Fibroblast of peridontal ligament (primary cell): Measurements from ENCODE around the gene PTCD3.

Source experiments
- DNase-seq: peaks from one replicate; pipeline ENCODE4 v3.0.0-alpha.2; 2010; ENCODE audit errors: extremely low read depth

PTCD3 gene

DNA sequence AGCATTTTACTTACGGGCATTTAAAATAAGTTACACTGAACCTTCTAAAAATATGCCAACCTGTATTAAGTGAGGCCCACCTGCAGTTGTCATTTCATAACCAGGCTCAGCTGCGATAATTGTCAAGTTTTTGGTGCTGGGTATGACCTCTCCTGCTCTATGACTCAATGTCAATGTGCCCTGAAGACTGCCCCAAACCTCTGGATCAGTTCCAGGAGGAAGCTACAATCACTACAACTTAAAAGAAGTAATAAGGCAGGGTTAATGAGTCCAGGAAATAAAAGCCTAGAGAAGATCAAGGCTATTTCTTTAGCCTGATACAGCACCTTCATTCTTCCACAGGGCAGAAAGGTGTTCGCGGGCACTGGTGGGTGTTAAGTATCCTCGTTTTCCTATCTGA lies 23.3 kb upstream of the PTCD3 start:
- no peak for DNase-seq

GRCh38 chr2:86087936-86088850 lies 17.8 kb upstream of the PTCD3 start:
- DNase-seq: no peak

GRCh38 chr2:86094229-86094628 lies 11.8 kb upstream of the PTCD3 start:
- no peak for DNase-seq

- no peak for DNase-seq
These were observed 8.7 kb upstream of the PTCD3 start for GRCh38 chr2:86097114-86097896.

- DNase-seq: no peak
These were observed 8.1 kb upstream of the PTCD3 start for GRCh38 chr2:86097913-86098312.

DNA sequence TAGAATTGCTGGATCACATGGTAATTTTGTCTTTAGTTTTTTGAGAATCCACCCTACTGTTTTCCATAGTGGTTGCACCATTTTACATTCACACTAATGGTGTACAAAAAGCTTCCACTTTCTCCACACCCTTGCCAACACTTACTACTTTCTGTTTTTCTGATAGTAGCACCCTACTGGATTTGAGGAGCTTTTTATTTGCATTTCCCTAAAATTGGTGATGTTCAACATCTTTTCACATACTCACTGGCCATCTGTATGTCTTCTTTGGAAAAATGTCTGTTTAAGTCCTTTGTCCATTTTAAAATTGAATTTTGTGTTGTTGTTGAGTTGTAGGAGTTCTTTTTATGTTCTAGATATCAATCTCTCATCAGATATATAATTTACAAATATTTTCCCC lies 3.9 kb upstream of the PTCD3 start:
- no peak for DNase-seq

DNA sequence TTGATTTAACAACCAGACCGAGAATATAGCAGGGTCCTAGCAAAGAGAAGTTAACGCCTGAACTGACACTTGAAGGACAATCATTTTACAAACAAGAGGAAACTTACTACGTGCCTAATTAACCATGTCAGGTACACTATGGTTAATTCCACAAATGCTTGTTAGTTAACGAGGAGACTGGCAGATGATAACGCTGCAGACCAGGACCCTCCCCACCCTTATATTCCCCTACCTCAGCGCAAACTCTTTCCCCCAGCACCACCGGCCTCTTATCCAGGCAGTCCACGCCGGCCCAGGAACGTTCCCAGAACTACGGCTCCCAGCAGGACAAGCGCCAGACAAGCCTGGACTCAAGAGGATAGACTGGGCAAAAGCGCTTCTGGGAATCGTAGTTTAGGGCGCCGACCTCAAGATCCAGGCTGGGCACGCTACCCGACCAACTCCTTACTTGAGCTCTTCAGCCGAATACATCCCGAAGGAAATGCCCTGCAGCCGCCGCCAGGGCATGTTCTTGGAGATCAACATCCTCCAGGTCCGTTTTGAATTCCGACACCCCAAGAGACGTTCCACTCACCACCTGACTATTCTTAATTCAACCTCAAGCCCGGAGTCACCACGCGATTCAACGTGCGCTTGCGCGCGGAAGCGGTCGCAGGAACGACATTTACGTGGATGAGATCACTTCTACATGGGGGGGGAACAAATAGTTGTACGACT lies 625 bp upstream of the PTCD3 start, which contains the start of gene POLR1A:
TSS of gene POLR1A (minus strand) at position 635 of the 717 bp plus-strand sequence. CDS start at position 525, 110 bp downstream.
- peak; percentile 96 for DNase-seq

DNA sequence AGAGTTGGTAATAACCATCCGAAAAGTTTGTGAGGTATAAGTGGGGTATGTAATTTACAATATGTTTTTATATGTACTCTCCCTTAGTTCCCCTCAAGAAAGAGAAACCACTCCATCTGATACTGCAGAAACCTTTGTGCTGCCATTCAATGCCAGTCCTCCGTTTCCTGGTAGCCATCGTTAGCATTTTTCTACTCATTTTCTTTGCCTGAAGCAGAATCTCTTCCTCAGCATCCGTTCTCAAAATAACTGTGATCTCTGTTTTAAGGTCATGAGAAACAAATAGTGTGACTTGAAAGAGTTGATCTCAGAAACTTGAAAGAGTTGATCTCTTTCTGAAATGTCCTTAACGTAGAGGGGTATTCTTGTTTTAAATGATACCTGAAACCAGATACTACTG lies 996 bp downstream of the PTCD3 start:
- no peak for DNase-seq

DNA sequence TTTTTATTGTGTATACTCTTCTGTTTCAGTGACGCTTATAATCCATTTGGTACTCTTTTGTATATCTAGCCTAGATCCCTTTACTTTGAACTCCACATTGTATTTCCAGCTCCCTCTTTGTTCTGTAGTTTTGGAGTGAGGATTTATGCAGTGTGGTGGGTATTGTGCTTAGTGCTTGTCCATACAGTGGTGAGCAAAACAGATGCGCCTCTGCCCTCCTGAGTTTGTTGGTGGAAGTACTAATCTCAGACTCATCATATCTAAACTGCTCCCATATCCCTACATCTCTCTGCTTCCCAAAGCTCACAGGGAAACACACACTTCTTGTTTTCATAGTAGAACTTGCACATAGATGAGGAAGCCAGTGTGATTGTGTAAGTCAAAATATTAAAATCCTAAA lies 12.1 kb downstream of the PTCD3 start:
- DNase-seq: no peak

- DNase-seq: no peak
These were observed 17.4 kb downstream of the PTCD3 start for GRCh38 chr2:86123328-86123925.

- DNase-seq: no peak
These were observed 18.6 kb downstream of the PTCD3 start for GRCh38 chr2:86124683-86125082.

DNA sequence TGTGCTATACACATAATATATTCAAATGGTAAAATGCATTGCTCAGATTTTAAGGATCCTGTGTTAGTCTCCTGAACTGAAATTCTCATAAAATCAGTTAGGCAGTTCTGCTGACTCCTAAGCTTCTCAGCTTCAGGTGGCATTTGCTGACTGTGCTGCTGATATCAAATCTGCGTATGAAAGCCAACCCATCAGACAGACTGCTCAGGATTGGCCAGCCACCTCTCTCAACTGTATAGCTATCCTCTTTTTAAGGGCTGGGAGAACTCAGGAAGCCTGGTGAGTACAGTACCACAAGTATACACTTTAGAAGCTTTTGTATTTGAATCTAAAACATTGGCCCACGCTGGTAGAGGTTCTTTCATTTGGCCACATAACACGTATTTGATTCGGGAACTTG lies 28.7 kb downstream of the PTCD3 start:
- no peak for DNase-seq

DNA sequence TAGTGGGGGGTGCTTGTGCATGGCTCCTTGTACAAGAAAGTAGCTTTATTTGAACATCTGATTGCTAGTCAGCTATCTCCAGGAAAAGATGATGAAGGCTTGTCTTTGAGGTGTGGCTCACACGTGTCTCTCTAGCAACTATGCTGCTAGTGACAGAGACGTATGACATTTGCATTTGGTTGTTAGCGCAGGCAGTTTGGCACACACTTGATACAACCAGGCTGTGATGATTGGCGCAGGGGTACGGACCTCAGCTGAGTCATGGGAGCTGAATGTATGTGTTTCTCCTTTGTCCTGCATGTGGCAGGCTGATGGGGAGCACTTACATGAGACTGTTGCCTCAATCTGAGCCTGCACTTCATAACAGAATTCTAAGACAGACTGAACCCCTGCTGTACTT lies 29.6 kb downstream of the PTCD3 start:
- DNase-seq: no peak

DNA sequence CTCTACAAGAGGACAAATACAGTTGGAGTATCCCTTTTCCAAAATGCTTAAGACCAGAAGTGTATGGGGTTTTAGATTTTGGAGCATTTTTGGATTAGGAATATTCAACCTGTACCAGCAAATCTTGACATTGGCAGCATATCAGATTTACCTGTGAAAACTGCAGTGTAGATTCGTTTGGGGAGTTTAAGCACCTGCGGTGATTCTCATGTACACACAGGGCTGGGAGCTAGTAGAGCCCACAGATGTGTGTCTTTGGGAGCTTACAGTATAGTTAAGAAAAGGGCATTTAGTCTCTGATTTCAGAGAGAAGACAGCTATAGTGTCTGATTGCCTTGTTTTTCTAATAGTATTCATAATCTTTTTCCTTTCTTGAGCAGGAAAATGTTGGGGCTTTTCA lies 30.1 kb downstream of the PTCD3 start:
- no peak for DNase-seq

DNA sequence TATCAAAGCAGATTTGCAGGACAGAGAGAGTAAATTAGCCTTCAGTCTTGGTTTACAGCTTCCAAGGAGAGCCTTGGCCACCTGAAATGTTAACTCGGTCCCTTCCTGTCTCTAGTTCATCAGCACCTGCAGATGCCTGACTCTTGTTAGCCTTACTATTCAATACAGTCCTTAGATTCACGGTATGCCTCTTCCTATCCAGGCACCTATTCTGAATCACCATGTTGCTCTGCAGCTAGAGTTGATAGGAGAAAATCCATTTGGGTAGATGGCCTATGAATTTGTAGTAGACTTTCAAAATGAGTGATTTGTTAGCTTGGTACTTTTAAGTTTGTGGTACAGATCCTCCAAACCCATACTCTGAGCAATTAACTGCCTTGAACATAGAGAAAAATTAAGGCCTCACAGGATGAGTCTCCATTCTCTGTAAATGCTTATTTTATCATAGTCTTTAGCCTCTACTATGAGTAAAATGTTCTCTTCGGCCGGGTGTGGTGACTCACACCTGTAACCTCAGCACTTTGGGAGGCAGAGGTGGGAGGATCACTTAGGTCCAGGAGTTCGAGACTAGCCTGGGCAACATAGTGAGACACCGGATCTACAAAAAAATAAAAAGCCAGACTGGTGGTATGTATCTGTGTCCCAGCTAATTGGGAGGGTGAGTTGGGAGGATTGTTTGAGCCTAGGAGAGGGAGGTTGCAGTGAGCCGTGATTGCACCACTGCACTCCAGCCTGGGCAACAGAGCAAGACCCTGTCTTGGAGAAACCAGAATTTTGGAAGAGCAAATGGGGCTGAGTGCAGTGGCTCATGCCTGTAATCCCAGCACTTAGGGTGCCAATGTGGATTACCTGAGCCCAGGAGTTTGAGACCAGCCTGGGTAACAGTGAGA lies 32.9 kb downstream of the PTCD3 start:
- no peak for DNase-seq

DNA sequence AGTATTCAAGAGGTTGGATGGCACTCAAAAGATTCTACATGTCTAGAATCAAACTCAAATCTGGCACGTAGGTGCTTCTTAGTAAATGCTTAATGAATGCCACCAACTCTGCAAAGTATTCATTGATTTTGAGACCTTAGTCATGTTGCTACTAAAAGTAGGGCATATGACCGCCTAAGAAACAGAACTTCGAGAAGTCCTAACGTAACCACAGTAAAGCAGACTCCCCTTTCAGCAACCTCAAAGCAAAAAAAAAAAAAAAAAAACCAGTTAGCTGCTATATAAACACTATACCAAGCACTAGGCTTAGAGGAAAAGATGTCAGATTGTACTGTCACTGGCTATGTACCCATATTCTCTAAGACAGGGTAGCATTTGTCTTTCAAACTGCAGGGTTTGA lies 33.9 kb downstream of the PTCD3 start:
- no peak for DNase-seq

DNA sequence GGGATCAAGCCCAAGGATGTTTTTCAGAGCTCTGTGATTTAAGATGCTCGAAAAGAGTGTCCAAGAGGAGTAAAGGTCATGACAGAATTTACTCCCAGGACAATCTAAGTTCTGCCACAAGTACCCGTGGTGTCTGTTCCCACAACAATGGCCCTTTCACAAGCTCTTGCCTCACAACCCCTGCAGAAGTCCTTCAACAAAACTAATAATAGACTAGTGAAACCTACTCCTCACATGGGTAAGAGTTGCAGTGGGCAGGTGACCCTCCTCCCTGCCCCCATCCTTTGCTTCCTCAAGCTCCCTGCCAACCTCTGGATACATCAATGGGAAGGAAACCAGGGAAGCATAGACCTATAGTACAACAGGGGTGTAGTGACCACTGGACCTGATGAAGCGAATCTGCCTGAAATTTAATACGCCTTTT lies 34.9 kb downstream of the PTCD3 start:
- no peak for DNase-seq

- DNase-seq: no peak
These were observed 36.6 kb downstream of the PTCD3 start for GRCh38 chr2:86142436-86143257.

- DNase-seq: peak; percentile 18
These were observed 37.3 kb downstream of the PTCD3 start for GRCh38 chr2:86143307-86143706.
